ENCODE data around the gene CEP295NL. TPM values are rescaled to one million over a fixed set of nuclear protein-coding genes. Genes with fewer than 3 reads are reported as not detected.

The CEP295NL gene
- total and polyA plus RNA-seq, 2 of the 8 experiments (the other 6 are each of a cell fraction or from before 2014, with no cell fraction given), result 0.06 to 2.0 TPM

DNA sequence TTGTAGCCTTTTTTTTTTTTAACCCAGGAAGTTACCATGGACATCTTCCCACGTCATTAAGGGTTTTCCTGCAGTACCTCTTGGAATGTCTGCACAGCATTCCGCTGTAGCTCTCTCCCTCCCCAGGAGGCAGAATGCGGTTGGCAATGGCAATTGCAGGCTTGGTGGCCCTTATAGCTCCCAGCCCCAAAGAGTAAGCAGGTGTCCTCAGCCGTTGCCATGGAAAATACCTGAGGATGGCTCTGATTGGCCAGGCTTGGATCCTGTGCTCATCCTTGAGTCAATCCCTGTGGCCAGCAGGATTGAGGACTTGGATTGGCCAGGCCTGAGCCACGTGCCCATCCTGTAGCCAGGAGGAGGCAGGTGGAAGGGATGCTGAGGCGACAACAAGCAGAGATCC, 37.7 kb upstream of the CEP295NL start:
- Histone ChIP-seq H3K27me3 (replicated peaks in 1 of 4; ENCODE audit: control insufficient read depth in 3 of 4, extremely low read depth in 1 of 4, insufficient read depth in 3 of 4, low read length in 3 of 4) (no peaks in the 10 kb centered on the region; a peak in 1 of 7 replicates), H4K5ac (ENCODE audit: insufficient read length, low read depth, low read length) (no peak overlapping the region), H3K4ac (replicated peaks; ENCODE audit: insufficient read length, low read depth, low read length) (no peak overlapping the region), H2AFZ (ENCODE audit: low read length) (no peak overlapping the region), H3K9ac (replicated peaks in 1 of 4; ENCODE audit: extremely low read depth in 1 of 4, low read depth in 3 of 4, low read length in 3 of 4) (no peak overlapping the region), H3K56ac (replicated peaks; ENCODE audit: insufficient read length, low read depth, low read length) (no peak overlapping the region), H3K27ac (ENCODE audit: low read depth, low read length) (no peak overlapping the region), H3K9me3 (ENCODE audit: insufficient read depth in 2 of 2, low read depth in 1 of 2, low read length in 1 of 2) (no peaks in the 10 kb centered on the region), H4K91ac (replicated peaks; ENCODE audit: insufficient read length, low read length) (no peak overlapping the region), H3K18ac (ENCODE audit: extremely low read depth, low read length) (no peak overlapping the region), H2BK20ac (ENCODE audit: low read length) (no peak overlapping the region), H2BK5ac (ENCODE audit: low read depth, low read length) (no peak overlapping the region), H3K36me3 (ENCODE audit: control insufficient read depth in 2 of 4, insufficient read depth in 4 of 4, low read length in 3 of 4) (no peaks in the 10 kb centered on the region), H3K79me2 (ENCODE audit: control insufficient read depth in 1 of 2, insufficient read depth in 2 of 2, low read length in 2 of 2) (no peaks in the 10 kb centered on the region), H4K20me1 (replicated peaks in 1 of 2; ENCODE audit: control insufficient read depth in 1 of 2, insufficient read depth in 2 of 2, low read length in 2 of 2) (peaks cover 0 to 1% of the 10 kb centered on the region in 2 experiments), H2BK15ac (ENCODE audit: low read length) (no peak overlapping the region), H3K79me1 (ENCODE audit: low read depth, low read length) (no peaks in the 10 kb centered on the region), H3K23ac (ENCODE audit: insufficient read length) (no peak overlapping the region), H3K4me3 (ENCODE audit: extremely low read depth in 1 of 4, insufficient read depth in 2 of 4, low read depth in 3 of 4, low read length in 4 of 4) (no peak overlapping the region), H4K8ac (ENCODE audit: extremely low read depth, insufficient read depth, low read length) (no peak overlapping the region), H2BK12ac (ENCODE audit: low read depth, low read length) (no peak overlapping the region), H2BK120ac (replicated peaks; ENCODE audit: low read depth, low read length) (no peak overlapping the region), H2AK5ac (ENCODE audit: low read depth, low read length) (no peak overlapping the region), H3K23me2 (ENCODE audit: low read depth, low read length) (no peaks in the 10 kb centered on the region), H3K4me2 (ENCODE audit: insufficient read depth in 1 of 2, low read depth in 2 of 2, low read length in 2 of 2) (no peak overlapping the region), H3K14ac (ENCODE audit: insufficient read length) (no peak overlapping the region), H3K4me1 (replicated peaks in 1 of 4; ENCODE audit: control insufficient read depth in 3 of 4, insufficient read depth in 4 of 4, low read length in 3 of 4) (peaks cover 0 to 4% (median 0%) of the 10 kb centered on the region in 4 experiments; a peak in 2 of 7 replicates)
- POLR2A ChIA-PET (ENCODE audit: partially characterized antibody), result interaction anchor here (0.7 to 1.2 kb wide), 2 partner anchors 13 to 31 kb away, joined by 3 read pairs; no protein-coding TSS in a partner anchor
- WGBS, 2 experiments (ENCODE audit: extremely low coverage in 1 of 2, insufficient coverage in 1 of 2, insufficient read length in 1 of 2, insufficient replicate concordance in 2 of 2, low coverage in 1 of 2, low lambda C conversion rate in 2 of 2, missing lambda C conversion rate in 1 of 2), result 62% methylated on average over 6 of the region's 6 CpGs; no CpG with 5 or more reads in 1 of the 2 experiments
- FAIRE-seq, result peak; percentile 92
- CTCF ChIA-PET (ENCODE audit: partially characterized antibody), result interaction anchor here (0.6 to 6.5 kb wide), 4 partner anchors 12 to 147 kb away, joined by 3 to 35 read pairs (median 4); partner anchors contain the start of gene LGALS3BP
- DNase-seq (ENCODE audit: low read depth in 1 of 2, low spot score in 2 of 2), result peak in 1 of 2 experiments; percentile 63
- TF ChIP-seq BCL11A (IDR thresholded peaks at IDR 0.05; ENCODE audit: low read depth in 2 of 2, low read length in 2 of 2) (no peak), SP4 (IDR thresholded peaks at IDR 0.05; ENCODE audit: low read length) (no peak), YY1 (IDR thresholded peaks at IDR 0.05; ENCODE audit: low read depth, low read length) (no peak), KDM5A (IDR thresholded peaks at IDR 0.05; ENCODE audit: low read length) (no peak), SIRT6 (IDR thresholded peaks at IDR 0.05; ENCODE audit: low read length) (no peak), JUND (IDR thresholded peaks at IDR 0.05; ENCODE audit: low read length) (no peak), CTBP2 (IDR thresholded peaks at IDR 0.05; ENCODE audit: borderline replicate concordance, insufficient read depth, insufficient read length, low read length) (no peak), CTCF (IDR thresholded peaks at IDR 0.05; ENCODE audit: control extremely low read depth in 1 of 3, insufficient read depth in 1 of 3, low read depth in 1 of 3, low read length in 3 of 3) (no peak), MAFK (IDR thresholded peaks at IDR 0.05; ENCODE audit: low read depth, low read length) (no peak), SP1 (IDR thresholded peaks at IDR 0.05; ENCODE audit: low read depth, low read length) (0 out of 2 replicates have a peak, but pooled peaks have one; percentile 19)

Measured in H1 (cell line).